ENCODE data around the gene OR3A3. TPM values are rescaled to one million over a fixed set of nuclear protein-coding genes. Genes with fewer than 3 reads are reported as not detected.
"Not testable (repeated sequence)": the region's sequence is repeated elsewhere in the genome, so short reads cannot be mapped to it uniquely, and the experiment has no call there.

The OR3A3 gene
- polyA plus RNA-seq: not detected
- long read RNA-seq, donor 1: 0 reads
- long read RNA-seq, donor 2: 0 reads
- long read RNA-seq, donor 3: 0 reads
- long read RNA-seq, donor 4: 0 reads
- long read RNA-seq, donor 5: 0 reads
- long read RNA-seq, donor 6: 0 reads
- long read RNA-seq, donor 7, partial matches to known transcripts: 0 of 1 reads
- long read RNA-seq, donor 7, other reads (novel, unspliced or antisense): 0 of 1 reads
- long read RNA-seq, donor 8: 0 reads
- long read RNA-seq, donor 9: 0 reads
- long read RNA-seq, donor 10: 0 reads

DNA sequence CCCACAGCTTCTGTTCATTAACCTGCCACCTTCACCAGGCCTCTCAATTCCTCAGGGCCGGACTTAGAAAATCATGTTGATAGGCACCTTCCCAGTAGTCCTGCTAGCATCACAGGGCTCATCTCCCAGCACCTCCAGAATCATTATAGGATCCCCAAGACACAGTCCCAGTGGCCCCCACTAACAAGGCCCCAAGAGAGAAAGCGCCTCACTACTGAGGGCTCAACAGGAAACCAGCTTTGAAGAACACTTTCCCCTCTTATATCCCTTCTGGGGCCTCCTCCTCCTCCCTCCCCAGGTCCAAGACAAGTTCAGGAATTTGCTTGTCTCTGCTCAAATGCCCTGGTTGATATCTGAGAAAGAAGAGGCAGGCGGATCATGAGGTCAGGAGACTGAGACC, at the start of gene OR3A3:
Gene OR3A3, plus strand, starts transcription at position 301 of the 400 bp plus-strand sequence.
- Histone ChIP-seq H3K4me3 (ENCODE audit: low read depth in 1 of 3, low read length in 3 of 3) (no peak within 1 kb of the TSS), H3K9me3 (ENCODE audit: control insufficient read depth in 2 of 2, insufficient read depth in 1 of 2, low read depth in 1 of 2, low read length in 1 of 2) (peaks cover 2 to 3% of the 10 kb centered on the region in 2 donors), H3K4me1 (ENCODE audit: control insufficient read depth in 3 of 3, insufficient read depth in 2 of 3, low read depth in 1 of 3, low read length in 2 of 3) (no peaks in the 10 kb centered on the region), H3K36me3 (ENCODE audit: control insufficient read depth in 3 of 3, insufficient read depth in 2 of 3, low read depth in 1 of 3, low read length in 3 of 3) (no peaks in the 10 kb centered on the region), H3K27ac (ENCODE audit: low read depth in 1 of 3, low read length in 2 of 3) (no peak within 1 kb of the TSS), H3K27me3 (ENCODE audit: control insufficient read depth in 3 of 3, insufficient read depth in 3 of 3, low read length in 3 of 3) (no peaks in the 10 kb centered on the region)
- 64 to 82% (median 82%) methylated on average over 3 of the region's 3 CpGs for WGBS, 3 donors
- no peak for FAIRE-seq
- DNase-seq: no peak

GRCh38 chr17:3371167-3371566, 40.0 kb upstream of the OR3A3 start:
- not testable (repeated sequence) for DNase-seq; H3K9me3 ChIP-seq (ENCODE audit: control insufficient read depth in 2 of 2, insufficient read depth in 1 of 2, low read depth in 1 of 2, low read length in 1 of 2); H3K27me3 ChIP-seq (ENCODE audit: control insufficient read depth in 3 of 3, insufficient read depth in 3 of 3, low read length in 3 of 3); FAIRE-seq; H3K4me1 ChIP-seq (ENCODE audit: control insufficient read depth in 3 of 3, insufficient read depth in 2 of 3, low read depth in 1 of 3, low read length in 2 of 3); H3K27ac ChIP-seq (ENCODE audit: low read depth in 1 of 3, low read length in 2 of 3); H3K36me3 ChIP-seq (ENCODE audit: control insufficient read depth in 3 of 3, insufficient read depth in 2 of 3, low read depth in 1 of 3, low read length in 3 of 3); H3K4me3 ChIP-seq (ENCODE audit: low read depth in 1 of 3, low read length in 3 of 3)
- 92 to 100% (median 99%) methylated on average over 3 to 31 of the region's 31 CpGs for WGBS, 3 donors

- peaks cover 0 to 5% (median 0%) of the 10 kb centered on the region in 3 donors for H3K27me3 ChIP-seq (ENCODE audit: control insufficient read depth in 3 of 3, insufficient read depth in 3 of 3, low read length in 3 of 3)
- no peak overlapping the region for H3K4me3 ChIP-seq (ENCODE audit: low read depth in 1 of 3, low read length in 3 of 3)
- H3K9me3 ChIP-seq (ENCODE audit: control insufficient read depth in 2 of 2, insufficient read depth in 1 of 2, low read depth in 1 of 2, low read length in 1 of 2): peaks cover 0 to 7% of the 10 kb centered on the region in 2 donors
- FAIRE-seq (no peak), DNase-seq (no peak)
- no peaks in the 10 kb centered on the region for H3K4me1 ChIP-seq (ENCODE audit: control insufficient read depth in 3 of 3, insufficient read depth in 2 of 3, low read depth in 1 of 3, low read length in 2 of 3)
- WGBS, 3 donors: 65 to 79% (median 74%) methylated on average over 7 to 8 of the region's 8 CpGs
- no peaks in the 10 kb centered on the region for H3K36me3 ChIP-seq (ENCODE audit: control insufficient read depth in 3 of 3, insufficient read depth in 2 of 3, low read depth in 1 of 3, low read length in 3 of 3)
- no peak overlapping the region for H3K27ac ChIP-seq (ENCODE audit: low read depth in 1 of 3, low read length in 2 of 3)
Observed at GRCh38 chr17:3378321-3378720, 32.8 kb upstream of the OR3A3 start.

- DNase-seq (no peak), FAIRE-seq (no peak)
- H3K9me3 ChIP-seq (ENCODE audit: control insufficient read depth in 2 of 2, insufficient read depth in 1 of 2, low read depth in 1 of 2, low read length in 1 of 2): peaks cover 0 to 6% of the 10 kb centered on the region in 2 donors
- H3K36me3 ChIP-seq (ENCODE audit: control insufficient read depth in 3 of 3, insufficient read depth in 2 of 3, low read depth in 1 of 3, low read length in 3 of 3): no peaks in the 10 kb centered on the region
- H3K27me3 ChIP-seq (ENCODE audit: control insufficient read depth in 3 of 3, insufficient read depth in 3 of 3, low read length in 3 of 3): peaks cover 0 to 9% (median 5%) of the 10 kb centered on the region in 3 donors
- H3K4me3 ChIP-seq (ENCODE audit: low read depth in 1 of 3, low read length in 3 of 3): no peak overlapping the region
- no peak overlapping the region for H3K27ac ChIP-seq (ENCODE audit: low read depth in 1 of 3, low read length in 2 of 3)
- no peaks in the 10 kb centered on the region for H3K4me1 ChIP-seq (ENCODE audit: control insufficient read depth in 3 of 3, insufficient read depth in 2 of 3, low read depth in 1 of 3, low read length in 2 of 3)
- 67 to 76% (median 68%) methylated on average over 5 of the region's 5 CpGs for WGBS, 3 donors
Observed at GRCh38 chr17:3381957-3382356, 29.2 kb upstream of the OR3A3 start.

GRCh38 chr17:3385869-3386816, 25.0 kb upstream of the OR3A3 start, which contains the start of gene OR3A2:
Gene OR3A2 (minus strand): TSS chr17:3386308.
- FAIRE-seq: no peak
- H3K36me3 ChIP-seq (ENCODE audit: control insufficient read depth in 3 of 3, insufficient read depth in 2 of 3, low read depth in 1 of 3, low read length in 3 of 3): no peaks in the 10 kb centered on the region
- no peaks in the 10 kb centered on the region for H3K4me1 ChIP-seq (ENCODE audit: control insufficient read depth in 3 of 3, insufficient read depth in 2 of 3, low read depth in 1 of 3, low read length in 2 of 3)
- peaks cover 0 to 4% of the 10 kb centered on the region in 2 donors for H3K9me3 ChIP-seq (ENCODE audit: control insufficient read depth in 2 of 2, insufficient read depth in 1 of 2, low read depth in 1 of 2, low read length in 1 of 2)
- H3K27ac ChIP-seq (ENCODE audit: low read depth in 1 of 3, low read length in 2 of 3): no peak within 1 kb of the TSS
- H3K4me3 ChIP-seq (ENCODE audit: low read depth in 1 of 3, low read length in 3 of 3): no peak within 1 kb of the TSS
- 32 to 47% (median 45%) methylated on average over 82 to 92 of the region's 92 CpGs for WGBS, 3 donors
- H3K27me3 ChIP-seq (ENCODE audit: control insufficient read depth in 3 of 3, insufficient read depth in 3 of 3, low read length in 3 of 3): peaks cover 0 to 9% (median 5%) of the 10 kb centered on the region in 3 donors
- DNase-seq: no peak

GRCh38 chr17:3389791-3390190, 21.4 kb upstream of the OR3A3 start:
- no peak for DNase-seq
- FAIRE-seq: no peak
- Histone ChIP-seq H3K9me3 (ENCODE audit: control insufficient read depth in 2 of 2, insufficient read depth in 1 of 2, low read depth in 1 of 2, low read length in 1 of 2) (peaks cover 0 to 4% of the 10 kb centered on the region in 2 donors), H3K27me3 (ENCODE audit: control insufficient read depth in 3 of 3, insufficient read depth in 3 of 3, low read length in 3 of 3) (peaks cover 0 to 9% (median 5%) of the 10 kb centered on the region in 3 donors), H3K4me1 (ENCODE audit: control insufficient read depth in 3 of 3, insufficient read depth in 2 of 3, low read depth in 1 of 3, low read length in 2 of 3) (no peaks in the 10 kb centered on the region), H3K4me3 (ENCODE audit: low read depth in 1 of 3, low read length in 3 of 3) (no peak overlapping the region), H3K36me3 (ENCODE audit: control insufficient read depth in 3 of 3, insufficient read depth in 2 of 3, low read depth in 1 of 3, low read length in 3 of 3) (no peaks in the 10 kb centered on the region), H3K27ac (ENCODE audit: low read depth in 1 of 3, low read length in 2 of 3) (no peak overlapping the region)
- 57 to 73% (median 61%) methylated on average over 4 of the region's 4 CpGs for WGBS, 3 donors

DNA sequence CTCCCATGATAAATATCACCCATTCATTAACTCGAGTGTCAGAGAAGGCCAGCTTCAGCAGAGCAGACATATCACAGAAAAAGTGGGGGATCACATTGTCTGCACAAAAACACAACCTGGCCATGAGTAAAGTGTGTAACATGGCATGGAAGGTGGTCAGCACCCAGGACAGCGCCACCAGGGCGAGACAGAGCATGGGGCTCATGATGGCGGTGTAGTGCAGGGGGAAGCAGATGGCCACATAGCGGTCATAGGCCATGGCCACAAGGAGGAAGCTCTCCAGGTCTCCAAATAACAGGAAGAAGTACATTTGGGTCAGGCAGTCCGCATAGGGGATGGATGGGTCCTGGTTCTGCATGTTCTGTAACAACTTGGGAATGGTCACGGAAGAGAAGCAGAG, 13.4 kb upstream of the OR3A3 start:
- WGBS, 3 donors: 45 to 54% (median 49%) methylated on average over 7 of the region's 7 CpGs
- FAIRE-seq; H3K9me3 ChIP-seq (ENCODE audit: control insufficient read depth in 2 of 2, insufficient read depth in 1 of 2, low read depth in 1 of 2, low read length in 1 of 2); H3K36me3 ChIP-seq (ENCODE audit: control insufficient read depth in 3 of 3, insufficient read depth in 2 of 3, low read depth in 1 of 3, low read length in 3 of 3); H3K27ac ChIP-seq (ENCODE audit: low read depth in 1 of 3, low read length in 2 of 3); H3K4me3 ChIP-seq (ENCODE audit: low read depth in 1 of 3, low read length in 3 of 3); DNase-seq; H3K27me3 ChIP-seq (ENCODE audit: control insufficient read depth in 3 of 3, insufficient read depth in 3 of 3, low read length in 3 of 3); H3K4me1 ChIP-seq (ENCODE audit: control insufficient read depth in 3 of 3, insufficient read depth in 2 of 3, low read depth in 1 of 3, low read length in 2 of 3): not testable (repeated sequence)

GRCh38 chr17:3398310-3398709, 12.9 kb upstream of the OR3A3 start, which contains the start of gene OR1E1:
Gene OR1E1 (minus strand): TSS chr17:3398410. CDS start chr17:3398410, 0 bp downstream.
- DNase-seq: no peak
- H3K4me3 ChIP-seq (ENCODE audit: low read depth in 1 of 3, low read length in 3 of 3): no peak within 1 kb of the TSS
- no peaks in the 10 kb centered on the region for H3K27me3 ChIP-seq (ENCODE audit: control insufficient read depth in 3 of 3, insufficient read depth in 3 of 3, low read length in 3 of 3)
- WGBS, 3 donors: 77 to 86% (median 84%) methylated on average over 1 of the region's 1 CpG
- no peaks in the 10 kb centered on the region for H3K4me1 ChIP-seq (ENCODE audit: control insufficient read depth in 3 of 3, insufficient read depth in 2 of 3, low read depth in 1 of 3, low read length in 2 of 3)
- no peaks in the 10 kb centered on the region for H3K36me3 ChIP-seq (ENCODE audit: control insufficient read depth in 3 of 3, insufficient read depth in 2 of 3, low read depth in 1 of 3, low read length in 3 of 3)
- no peak within 1 kb of the TSS for H3K27ac ChIP-seq (ENCODE audit: low read depth in 1 of 3, low read length in 2 of 3)
- no peak for FAIRE-seq
- no peaks in the 10 kb centered on the region for H3K9me3 ChIP-seq (ENCODE audit: control insufficient read depth in 2 of 2, insufficient read depth in 1 of 2, low read depth in 1 of 2, low read length in 1 of 2)

Measured in small intestine (tissue), 16 donors.